A673 (cell line): ENCODE data around the gene PKNOX2. TPM values are rescaled to one million over a fixed set of nuclear protein-coding genes. Genes with fewer than 3 reads are reported as not detected.

Experiments
- BruUV-seq: library from RNA; stranded (reverse); fragments of 400-500 nt; replicated peaks from 2 replicates; lab custom pipeline; 2021; lab: Mats Ljungman, UMichigan
- CTCF ChIA-PET: fragments of 300-600 bp; sonication (Branson Sonifier 250); formaldehyde crosslinking; loops from one replicate; lab custom pipeline; 2022; ENCODE audit warnings: antibody characterized with exemption; lab: Charles Lee
- POLR2A ChIA-PET: fragments of 300-600 bp; sonication (Branson Sonifier 250); formaldehyde crosslinking; loops from one replicate; lab custom pipeline; 2022; ENCODE audit warnings: antibody characterized with exemption; ENCODE audit not compliant: low non-redundant PET; lab: Charles Lee
- DNase-seq: peaks from one replicate; pipeline ENCODE4 v3.0.0-alpha.2; 2015; ENCODE audit warnings: low spot score
- H3K27ac ChIP-seq: fragments of 200-600 bp; sonication (generic); 2 replicates; pipeline ENCODE4 v1.5.1; 2016; ENCODE audit warnings: mixed run types, low read depth, mild to moderate bottlenecking, mixed read lengths, antibody characterized with exemption, low read length; ENCODE audit not compliant: poor library complexity, severe bottlenecking
- H3K27me3 ChIP-seq: fragments of 200-600 bp; sonication (generic); replicated peaks from 2 replicates; pipeline ENCODE4 v1.6.1; 2017; ENCODE audit warnings: mixed run types, low read depth, mild to moderate bottlenecking, mixed read lengths, antibody characterized with exemption, low read length; ENCODE audit not compliant: insufficient read depth, poor library complexity
- H3K36me3 ChIP-seq: fragments of 200-600 bp; sonication (generic); 2 replicates; pipeline ENCODE4 v1.6.1; 2016; ENCODE audit warnings: mixed run types, mild to moderate bottlenecking, mixed read lengths, antibody characterized with exemption, low read length; ENCODE audit not compliant: insufficient read depth, poor library complexity, severe bottlenecking
- H3K4me1 ChIP-seq: fragments of 200-600 bp; sonication (generic); 2 replicates; pipeline ENCODE4 v1.6.1; 2017; ENCODE audit warnings: mixed run types, mild to moderate bottlenecking, mixed read lengths, antibody characterized with exemption, low read length; ENCODE audit not compliant: insufficient read depth, poor library complexity, severe bottlenecking
- H3K4me3 ChIP-seq: fragments of 200-600 bp; sonication (generic); 2 replicates; pipeline ENCODE4 v1.5.1; 2016; ENCODE audit warnings: low read depth, mixed run types, mild to moderate bottlenecking, mixed read lengths, low read length; ENCODE audit not compliant: poor library complexity, severe bottlenecking
- H3K9me3 ChIP-seq: fragments of 200-600 bp; sonication (generic); 2 replicates; pipeline ENCODE4 v1.6.1; 2016; ENCODE audit warnings: mixed run types, low read depth, mild to moderate bottlenecking, mixed read lengths, antibody characterized with exemption, low read length; ENCODE audit not compliant: poor library complexity, severe bottlenecking
- EZH2 ChIP-seq: fragments of 200-600 bp; sonication (generic); IDR thresholded peaks from 2 replicates; pipeline ENCODE4 v1.6.1; 2017; ENCODE audit warnings: borderline replicate concordance, low read depth, mild to moderate bottlenecking, mixed read lengths, antibody characterized with exemption, low read length; ENCODE audit not compliant: poor library complexity, severe bottlenecking
- intact Hi-C: fragments of 100-400 bp; cut with micrococcal nuclease; formaldehyde crosslinking; loops from one replicate; pipeline ENCODE4 v1.10.0; 2022; ENCODE audit not compliant: unreplicated experiment
- total RNA-seq: library from RNA; stranded (reverse); gene quantifications from 2 replicates; pipeline ENCODE4 v1.2.3, GENCODE V29; 2021
- TF ChIP-seq, protein P1 (sequence below): fragments of 300-800, 200-600 bp; sonication (generic); conservative IDR thresholded peaks from 2 replicates; pipeline ENCODE4 v1.5.1; 2017; ENCODE audit warnings: low read depth, mild to moderate bottlenecking, antibody characterized with exemption, low read length, moderate library complexity, mixed read lengths

The PKNOX2 gene
- total RNA-seq, 1 experiment from 2014 or later, result 1.1 TPM

DNA sequence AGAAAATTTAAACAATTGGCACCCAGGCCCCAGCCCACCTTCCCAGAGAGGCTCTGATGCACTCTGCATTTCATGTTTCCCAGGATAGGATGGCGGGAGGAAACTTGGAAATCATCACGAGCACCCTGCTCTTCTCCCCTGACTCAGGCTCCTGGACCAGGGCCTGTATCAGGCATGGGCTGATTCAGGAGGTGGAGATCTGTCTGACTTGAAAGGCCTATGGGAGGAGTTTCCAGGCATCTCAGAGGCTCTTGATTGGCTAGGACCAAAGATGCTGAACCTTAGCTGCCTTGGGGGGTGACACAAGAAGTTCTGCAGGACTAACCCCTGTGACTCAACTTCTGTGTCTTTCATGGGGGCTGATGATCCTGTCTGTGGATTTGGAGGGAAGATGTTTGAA lies 106.2 kb downstream of the PKNOX2 start:
- intact Hi-C loops, result no loop called here
- DNase-seq, result no peak
- CTCF ChIA-PET, result no interaction called here
- POLR2A ChIA-PET, result no interaction called here
- TF ChIP-seq, protein P1, sequence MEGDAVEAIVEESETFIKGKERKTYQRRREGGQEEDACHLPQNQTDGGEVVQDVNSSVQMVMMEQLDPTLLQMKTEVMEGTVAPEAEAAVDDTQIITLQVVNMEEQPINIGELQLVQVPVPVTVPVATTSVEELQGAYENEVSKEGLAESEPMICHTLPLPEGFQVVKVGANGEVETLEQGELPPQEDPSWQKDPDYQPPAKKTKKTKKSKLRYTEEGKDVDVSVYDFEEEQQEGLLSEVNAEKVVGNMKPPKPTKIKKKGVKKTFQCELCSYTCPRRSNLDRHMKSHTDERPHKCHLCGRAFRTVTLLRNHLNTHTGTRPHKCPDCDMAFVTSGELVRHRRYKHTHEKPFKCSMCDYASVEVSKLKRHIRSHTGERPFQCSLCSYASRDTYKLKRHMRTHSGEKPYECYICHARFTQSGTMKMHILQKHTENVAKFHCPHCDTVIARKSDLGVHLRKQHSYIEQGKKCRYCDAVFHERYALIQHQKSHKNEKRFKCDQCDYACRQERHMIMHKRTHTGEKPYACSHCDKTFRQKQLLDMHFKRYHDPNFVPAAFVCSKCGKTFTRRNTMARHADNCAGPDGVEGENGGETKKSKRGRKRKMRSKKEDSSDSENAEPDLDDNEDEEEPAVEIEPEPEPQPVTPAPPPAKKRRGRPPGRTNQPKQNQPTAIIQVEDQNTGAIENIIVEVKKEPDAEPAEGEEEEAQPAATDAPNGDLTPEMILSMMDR, result no peak
- TF ChIP-seq EZH2, result no peak
- H3K27me3 ChIP-seq, result no peaks in the 10 kb centered on the region
- no peak overlapping the region for H3K4me3 ChIP-seq
- BruUV-seq, result no TSS peak
- H3K4me1 ChIP-seq, result no peaks in the 10 kb centered on the region
- no peaks in the 10 kb centered on the region for H3K9me3 ChIP-seq
- no peaks in the 10 kb centered on the region for H3K36me3 ChIP-seq
- no peak overlapping the region for H3K27ac ChIP-seq

DNA sequence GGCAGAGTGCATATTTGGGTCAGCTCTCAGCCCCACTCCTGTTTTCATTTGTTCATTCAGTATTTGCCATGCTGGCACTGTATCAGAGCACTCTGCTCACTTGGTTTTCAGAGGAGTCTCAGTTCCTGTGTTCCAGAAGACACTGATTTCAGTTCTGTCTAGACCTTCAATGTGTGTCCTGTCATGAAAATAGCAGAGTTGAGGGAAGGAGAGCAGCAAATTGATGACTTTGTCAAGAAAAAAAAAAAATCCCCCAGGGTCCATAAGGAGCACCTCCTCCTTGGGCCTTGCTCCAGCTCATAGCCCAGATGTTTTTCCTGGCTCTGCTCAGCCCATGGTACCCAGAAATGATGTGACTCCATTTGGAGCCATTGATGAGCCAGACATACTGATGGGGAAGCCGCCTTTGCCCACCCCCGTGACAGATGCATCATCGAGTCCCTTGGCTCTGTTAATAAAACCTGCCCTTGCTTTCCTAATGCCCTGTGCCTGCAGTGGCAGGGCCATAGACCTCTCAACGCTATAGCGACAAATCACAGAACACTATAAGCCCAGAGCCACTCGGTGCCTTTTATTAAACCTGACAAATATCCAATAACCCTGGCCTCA lies 107.0 kb downstream of the PKNOX2 start:
- intact Hi-C loops, result no loop called here
- ChIA-PET POLR2A (no interaction called here), CTCF (no interaction called here)

GRCh38 chr11:125272092-125272491 lies 107.5 kb downstream of the PKNOX2 start:
- CTCF ChIA-PET, result no interaction called here
- TF ChIP-seq, protein P1, result no peak
- no peak for TF ChIP-seq EZH2
- POLR2A ChIA-PET, result no interaction called here
- H3K27me3 ChIP-seq, result no peaks in the 10 kb centered on the region
- no peak overlapping the region for H3K27ac ChIP-seq
- intact Hi-C loops, result no loop called here
- no peaks in the 10 kb centered on the region for H3K9me3 ChIP-seq
- no peaks in the 10 kb centered on the region for H3K4me1 ChIP-seq
- H3K36me3 ChIP-seq, result no peaks in the 10 kb centered on the region
- H3K4me3 ChIP-seq, result no peak overlapping the region
- no peak for DNase-seq
- BruUV-seq, result no TSS peak

More for the DNA sequence above, 107.0 kb downstream of the PKNOX2 start:
- H3K9me3 ChIP-seq, result no peaks in the 10 kb centered on the region
- TF ChIP-seq, protein P1, result no peak
- TF ChIP-seq EZH2, result no peak
- no TSS peak for BruUV-seq
- no peak for DNase-seq
- H3K4me3 ChIP-seq, result no peak overlapping the region
- H3K36me3 ChIP-seq, result no peaks in the 10 kb centered on the region
- H3K27ac ChIP-seq, result no peak overlapping the region
- H3K4me1 ChIP-seq, result no peaks in the 10 kb centered on the region
- no peaks in the 10 kb centered on the region for H3K27me3 ChIP-seq
